Urinary bladder (tissue), 4 donors: ENCODE data around the gene UNC13B. TPM values are rescaled to one million over a fixed set of nuclear protein-coding genes. Genes with fewer than 3 reads are reported as not detected.
A peak's percentile ranks its signal among the peaks of the same experiment; 100 is the strongest.
"Not testable (repeated sequence)": the region's sequence is repeated elsewhere in the genome, so short reads cannot be mapped to it uniquely, and the experiment has no call there.

Source experiments
- DNase-seq: peaks from one replicate; pipeline ENCODE4 v3.0.0-alpha.2; 2015; ENCODE audit errors: extremely low spot score
- H3K27ac ChIP-seq: one replicate; pipeline ENCODE4 v1.5.1; 2013; ENCODE audit warnings: low read depth, mild to moderate bottlenecking, moderate library complexity
- H3K36me3 ChIP-seq: one replicate; pipeline ENCODE4 v1.6.1; 2013; ENCODE audit warnings: mild to moderate bottlenecking, moderate library complexity; ENCODE audit not compliant: insufficient read depth
- H3K4me1 ChIP-seq: one replicate; pipeline ENCODE4 v1.6.1; 2013; ENCODE audit warnings: mild to moderate bottlenecking, moderate library complexity; ENCODE audit not compliant: insufficient read depth
- H3K4me3 ChIP-seq: one replicate; pipeline ENCODE4 v1.5.1; 2013; ENCODE audit warnings: low read depth, low read length
- WGBS: extraction: QIAGEN DNeasy Blood & Tissue Kit; methylation state at CpG from one replicate; pipeline ENCODE4 v1.1.7; 2013; 5-methylcytosine and 5-hydroxymethylcytosine counted together
- polyA plus RNA-seq: library from polyadenylated mRNA; stranded (reverse); fragments of 200-250 nt; gene quantifications from one replicate; pipeline ENCODE4 v1.2.3, GENCODE V29; 2013
- total RNA-seq: library from RNA; depleted of rRNA; stranded (reverse); fragments of >200 nt; gene quantifications from one replicate; pipeline ENCODE4 v1.2.3, GENCODE V29; 2014
- donor health status: healthy with polysubstance abuse.
- donor health status: healthy.

Gene UNC13B
- total and polyA plus RNA-seq, 2 donors: 11.3 to 11.8 TPM

DNA sequence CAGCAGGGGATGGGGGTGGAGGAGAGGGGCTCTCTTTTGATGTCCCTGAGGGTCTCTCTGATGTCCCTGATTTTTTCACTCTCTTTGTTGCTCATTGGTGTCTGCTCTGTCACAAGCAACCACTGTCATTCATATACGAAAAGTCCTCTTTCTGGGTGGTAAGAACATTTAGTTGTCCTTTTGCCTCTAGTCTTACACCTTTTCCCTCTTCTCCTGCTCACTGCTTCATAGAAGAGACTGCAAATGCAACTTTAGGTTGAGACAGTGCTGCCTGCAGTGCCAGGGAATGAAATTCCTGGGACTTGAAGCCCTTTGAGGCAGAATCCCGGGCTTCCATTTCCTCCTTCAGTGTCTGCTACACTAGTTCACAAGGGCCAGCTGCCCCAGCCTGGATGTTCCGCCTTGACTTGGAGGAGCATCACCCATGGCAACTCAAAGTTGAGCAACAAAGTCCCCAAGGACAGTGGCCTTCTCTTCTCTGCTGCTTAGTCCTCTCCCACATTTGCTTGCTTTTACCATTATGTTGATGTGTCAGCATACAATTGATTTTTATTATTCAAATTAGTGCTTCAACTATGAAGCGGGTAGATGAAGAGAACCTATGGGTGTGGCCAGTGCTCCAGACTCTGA, 233.4 kb downstream of the UNC13B start:
- WGBS: 89% methylated on average over 4 of the region's 4 CpGs
- Histone ChIP-seq H3K27ac (no peak overlapping the region), H3K36me3 (no peaks in the 10 kb centered on the region), H3K4me3 (no peak overlapping the region), H3K4me1 (no peaks in the 10 kb centered on the region)
- DNase-seq: no peak

DNA sequence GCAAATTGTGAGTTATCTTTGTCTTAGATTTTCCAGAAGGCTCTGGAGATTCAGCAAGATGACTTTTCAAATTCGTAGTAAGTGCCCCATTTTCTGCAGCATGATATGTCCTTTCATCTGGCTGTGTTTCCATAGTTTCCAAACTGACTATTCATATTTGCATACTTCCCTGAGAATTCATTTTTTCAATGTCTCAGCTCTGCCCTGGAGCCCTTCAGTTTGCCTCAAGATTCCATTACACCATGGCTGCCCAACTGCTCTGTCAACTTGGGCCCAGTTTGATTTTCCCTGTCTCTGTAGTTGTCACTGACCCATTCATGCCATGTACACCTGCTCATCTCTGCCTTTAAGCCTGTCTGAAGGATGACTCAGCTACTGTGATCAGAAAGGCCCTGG, 233.9 kb downstream of the UNC13B start:
- DNase-seq: no peak
- no peak overlapping the region for H3K27ac ChIP-seq
- H3K4me1 ChIP-seq: no peaks in the 10 kb centered on the region
- no peak overlapping the region for H3K4me3 ChIP-seq
- no peaks in the 10 kb centered on the region for H3K36me3 ChIP-seq
- 81% methylated on average over 1 of the region's 1 CpG for WGBS

DNA sequence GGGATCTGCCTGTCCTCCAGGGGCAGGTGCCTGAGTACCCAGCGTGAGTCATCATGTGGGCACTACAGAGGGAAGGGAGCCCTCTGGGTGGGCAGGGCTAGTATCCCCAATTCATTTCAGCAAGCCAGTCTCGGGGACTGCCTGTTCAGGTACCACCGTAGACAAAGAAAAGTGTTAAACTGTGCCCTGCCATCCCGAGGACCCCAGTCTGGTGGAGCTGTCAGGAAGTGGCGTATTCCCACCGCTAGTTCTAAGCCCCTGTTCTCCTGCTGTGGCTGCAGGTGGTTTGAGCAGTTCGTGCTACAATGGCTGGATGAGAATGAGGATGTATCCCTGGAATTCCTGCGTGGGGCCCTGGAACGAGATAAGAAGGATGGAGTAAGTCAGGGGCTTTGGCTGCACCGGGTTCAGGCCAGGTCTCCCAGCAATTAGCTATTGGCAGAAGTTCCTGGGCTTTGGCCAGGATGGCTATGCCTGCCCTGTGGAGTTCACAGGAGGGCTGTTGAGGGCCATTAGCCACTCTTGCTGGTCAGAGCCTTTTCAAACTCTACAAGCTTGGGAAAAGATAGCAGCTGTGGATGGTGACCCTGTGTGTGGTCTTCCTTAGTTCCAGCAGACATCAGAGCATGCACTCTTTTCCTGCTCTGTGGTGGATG, 234.9 kb downstream of the UNC13B start:
- DNase-seq: no peak
- H3K4me1 ChIP-seq: no peaks in the 10 kb centered on the region
- no peak overlapping the region for H3K27ac ChIP-seq
- WGBS: 80% methylated on average over 10 of the region's 10 CpGs
- H3K36me3 ChIP-seq: no peaks in the 10 kb centered on the region
- no peak overlapping the region for H3K4me3 ChIP-seq

DNA sequence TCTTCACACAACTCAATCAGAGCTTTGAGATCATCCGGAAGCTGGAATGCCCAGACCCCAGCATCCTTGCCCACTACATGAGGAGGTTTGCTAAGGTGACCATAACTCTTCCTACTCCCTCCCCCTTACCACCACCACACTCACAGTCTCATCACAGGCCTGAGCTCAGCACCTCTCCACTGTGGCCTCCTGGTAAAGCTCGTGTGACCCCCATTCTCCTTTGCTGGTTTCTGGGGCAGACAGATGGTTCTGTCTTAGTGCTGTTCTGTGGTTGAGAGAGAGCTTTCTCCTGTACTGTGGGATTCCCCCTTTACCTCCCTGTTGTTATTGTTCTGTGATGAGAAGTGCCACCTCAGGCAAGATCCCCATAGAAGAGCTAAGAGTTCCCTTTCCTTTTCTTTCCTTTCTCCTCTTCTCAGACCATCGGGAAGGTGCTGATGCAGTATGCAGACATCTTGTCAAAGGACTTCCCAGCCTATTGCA, 235.4 kb downstream of the UNC13B start:
- no peak overlapping the region for H3K4me3 ChIP-seq
- H3K36me3 ChIP-seq: no peaks in the 10 kb centered on the region
- 91% methylated on average over 3 of the region's 3 CpGs for WGBS
- no peak overlapping the region for H3K27ac ChIP-seq
- no peak for DNase-seq
- H3K4me1 ChIP-seq: no peaks in the 10 kb centered on the region

DNA sequence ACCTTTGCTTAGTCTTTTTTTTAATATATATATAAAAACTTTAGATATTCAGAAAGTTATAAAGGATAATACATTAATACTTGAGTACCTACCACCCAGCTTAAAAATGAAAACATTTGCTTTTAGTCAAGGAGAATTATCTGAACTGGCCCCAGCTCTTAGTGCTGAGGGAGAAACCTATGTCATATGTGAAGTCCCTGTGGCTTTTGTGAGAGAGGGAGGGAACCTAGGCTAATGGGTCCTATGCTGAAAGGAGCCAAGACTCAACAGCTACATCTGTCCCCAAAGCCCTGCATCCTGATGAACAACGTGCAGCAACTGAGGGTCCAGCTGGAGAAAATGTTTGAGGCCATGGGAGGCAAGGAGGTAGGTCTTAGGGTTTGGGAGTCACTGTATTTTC, 236.1 kb downstream of the UNC13B start:
- no peak for DNase-seq
- H3K27ac ChIP-seq: no peak overlapping the region
- H3K4me1 ChIP-seq: no peaks in the 10 kb centered on the region
- H3K4me3 ChIP-seq: no peak overlapping the region
- H3K36me3 ChIP-seq: no peaks in the 10 kb centered on the region
- 78% methylated on average over 1 of the region's 1 CpG for WGBS

DNA sequence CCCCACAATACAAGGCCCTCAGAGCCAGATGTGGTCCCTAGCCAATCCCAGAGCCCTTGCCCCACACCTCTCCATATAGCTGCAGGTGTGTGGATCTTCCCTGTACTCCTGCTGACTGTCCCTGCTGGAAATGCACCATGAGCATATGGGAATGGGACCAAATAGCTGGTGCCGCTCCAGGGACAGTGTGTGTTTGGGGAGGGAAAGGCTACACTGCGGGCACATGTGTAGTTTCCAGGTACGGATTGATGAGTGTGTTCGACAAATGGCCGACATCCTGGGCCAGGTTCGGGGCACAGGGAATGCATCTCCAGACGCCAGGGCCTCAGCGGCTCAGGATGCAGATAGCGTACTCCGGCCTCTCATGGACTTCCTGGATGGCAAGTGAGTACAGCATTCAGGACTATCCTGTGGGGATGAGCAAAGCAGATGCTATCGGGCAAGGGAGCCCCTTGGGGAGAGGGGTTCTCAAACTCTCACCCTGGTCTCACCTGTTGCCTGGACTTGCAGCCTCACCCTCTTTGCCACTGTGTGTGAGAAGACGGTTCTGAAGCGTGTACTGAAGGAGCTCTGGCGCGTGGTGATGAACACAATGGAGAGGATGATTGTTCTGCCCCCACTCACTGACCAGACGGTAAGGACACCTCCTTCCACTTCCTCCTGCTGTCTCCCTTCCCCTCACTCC, 237.0 kb downstream of the UNC13B start:
- no peak for DNase-seq
- WGBS: 94% methylated on average over 16 of the region's 16 CpGs
- H3K4me3 ChIP-seq: no peak overlapping the region
- no peaks in the 10 kb centered on the region for H3K36me3 ChIP-seq
- H3K27ac ChIP-seq: no peak overlapping the region
- H3K4me1 ChIP-seq: no peaks in the 10 kb centered on the region

DNA sequence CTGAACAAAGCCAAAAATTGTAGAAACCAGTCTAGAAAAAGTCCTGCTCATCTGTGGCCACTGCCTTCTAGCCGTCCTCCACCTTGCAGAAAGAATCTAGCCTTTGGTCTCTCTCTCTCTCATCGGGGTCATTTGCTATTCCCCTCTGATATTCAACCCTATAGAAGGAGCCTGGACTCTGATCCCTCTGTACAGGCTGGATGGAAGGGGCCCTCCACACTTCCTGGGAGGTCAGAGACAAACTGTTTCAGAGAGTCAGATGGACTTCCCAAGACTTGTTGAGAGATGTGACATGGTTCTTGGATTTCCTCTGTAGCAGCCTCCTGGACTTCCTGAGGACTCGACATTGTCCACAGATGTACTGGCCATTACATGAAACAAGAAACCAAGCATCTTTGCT, 243.1 kb downstream of the UNC13B start:
- H3K4me1 ChIP-seq: no peaks in the 10 kb centered on the region
- H3K27ac ChIP-seq: no peak overlapping the region
- no peak overlapping the region for H3K4me3 ChIP-seq
- DNase-seq: no peak
- 94% methylated on average over 3 of the region's 3 CpGs for WGBS
- no peaks in the 10 kb centered on the region for H3K36me3 ChIP-seq

DNA sequence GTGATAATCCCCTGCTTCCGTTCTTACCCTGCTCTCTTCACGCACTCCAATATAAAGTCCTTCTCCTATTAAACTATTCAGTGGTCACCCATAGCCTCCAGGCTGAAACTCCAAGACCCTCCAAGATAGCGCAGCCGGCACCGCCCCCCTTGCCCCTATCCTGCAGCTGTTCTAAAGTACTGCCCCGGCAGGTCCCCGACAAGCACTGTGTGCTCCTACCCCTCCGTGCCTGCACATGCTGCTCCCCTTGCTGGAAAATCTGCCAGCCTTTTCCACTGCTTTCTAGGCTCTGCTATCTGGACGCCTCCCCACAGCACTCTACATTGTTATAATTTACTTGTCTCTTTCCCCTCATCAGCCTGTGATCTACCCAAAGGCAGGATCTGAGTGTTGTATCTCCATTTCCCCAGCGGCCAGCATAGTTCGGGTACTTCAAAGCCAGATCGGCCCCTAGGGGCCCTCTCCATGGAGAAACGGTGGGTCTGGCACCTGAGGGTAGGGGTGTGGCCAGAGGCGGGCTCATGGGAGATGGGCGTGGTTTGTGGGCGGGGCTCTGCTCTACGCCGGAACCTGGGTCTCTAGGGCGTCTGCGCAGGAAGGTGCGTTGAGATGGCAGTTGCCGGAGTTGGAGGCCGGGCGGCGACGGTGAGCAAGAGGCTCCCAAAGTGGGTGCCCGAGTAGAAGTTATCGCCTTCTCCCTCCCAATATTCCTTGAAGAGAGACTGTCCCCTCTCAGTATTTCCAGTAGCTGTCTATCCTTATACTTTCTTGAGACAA, 244.6 kb downstream of the UNC13B start:
- WGBS: 23% methylated on average over 28 of the region's 28 CpGs
- Histone ChIP-seq H3K36me3 (no peaks in the 10 kb centered on the region), H3K4me1 (no peaks in the 10 kb centered on the region)

DNA sequence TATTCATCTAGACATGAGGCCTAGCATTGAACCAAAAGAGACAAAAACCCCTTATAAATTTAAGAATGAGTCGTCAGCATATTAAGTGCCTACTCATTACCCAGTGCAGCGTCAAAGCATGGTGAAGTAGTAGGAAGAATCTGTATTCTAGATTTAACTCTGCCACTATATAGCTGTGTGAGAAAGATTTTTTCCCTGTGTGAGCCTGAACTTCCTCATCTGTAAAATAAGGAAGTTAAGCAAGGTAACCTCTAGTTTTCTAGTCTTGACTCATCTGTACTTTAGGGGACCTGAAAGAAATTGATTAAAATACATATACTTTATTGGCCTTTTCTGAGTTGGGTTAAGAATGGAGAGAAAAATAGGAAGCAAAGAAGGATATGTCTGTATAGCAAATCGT, 246.0 kb downstream of the UNC13B start:
- Histone ChIP-seq H3K4me1 (no peaks in the 10 kb centered on the region), H3K4me3 (no peak overlapping the region), H3K36me3 (no peaks in the 10 kb centered on the region), H3K27ac (no peak overlapping the region)
- no peak for DNase-seq
- 85% methylated on average over 3 of the region's 3 CpGs for WGBS

More for the DNA sequence above, 244.6 kb downstream of the UNC13B start:
- H3K4me3 ChIP-seq: no peak overlapping the region
- peak; percentile 14 for DNase-seq
- H3K27ac ChIP-seq: no peak overlapping the region

DNA sequence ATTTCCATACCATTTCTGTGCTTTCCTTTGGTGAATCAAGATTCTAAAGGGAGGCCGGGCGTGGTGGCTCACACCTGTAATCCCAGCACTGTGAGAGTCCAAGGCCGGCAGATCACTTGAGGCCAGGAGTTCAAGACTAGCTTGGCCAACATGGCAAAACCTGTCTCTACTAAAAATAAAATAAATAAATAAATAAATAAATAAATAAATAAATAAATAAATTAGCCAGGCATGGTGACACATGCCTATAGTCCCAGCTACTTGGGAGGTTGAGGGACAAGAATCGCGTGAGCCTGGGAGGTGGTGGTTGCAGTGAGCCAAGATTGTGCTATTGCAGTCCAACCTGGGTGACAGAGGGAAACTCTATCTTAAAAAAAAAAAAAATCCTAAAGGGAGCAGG, 247.6 kb downstream of the UNC13B start:
- not testable (repeated sequence) for H3K4me1 ChIP-seq, H3K27ac ChIP-seq, H3K36me3 ChIP-seq, H3K4me3 ChIP-seq, DNase-seq
- 97% methylated on average over 5 of the region's 5 CpGs for WGBS

DNA sequence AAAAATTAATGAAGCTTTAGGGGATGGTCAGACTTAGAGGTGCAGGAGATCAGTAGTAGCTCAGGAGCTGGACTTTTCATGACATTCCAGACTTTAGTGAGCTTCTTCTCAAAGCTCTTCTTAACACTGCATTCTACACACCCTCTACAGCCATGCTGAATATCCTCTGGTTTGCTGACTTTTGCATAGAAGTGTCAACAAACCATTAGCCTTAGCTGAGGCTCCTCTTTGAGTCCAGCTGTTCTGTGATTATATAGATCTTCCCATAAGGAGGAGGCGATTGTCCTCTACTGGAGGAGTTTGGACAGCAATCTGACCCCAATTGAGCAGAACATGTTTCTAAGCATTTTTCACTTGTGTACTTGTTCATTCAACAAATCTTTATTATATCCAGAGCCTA, 253.1 kb downstream of the UNC13B start:
- H3K27ac ChIP-seq: no peak overlapping the region
- no peak for DNase-seq
- H3K4me3 ChIP-seq: no peak overlapping the region
- 58% methylated on average over 1 of the region's 1 CpG for WGBS
- no peaks in the 10 kb centered on the region for H3K4me1 ChIP-seq
- no peaks in the 10 kb centered on the region for H3K36me3 ChIP-seq

DNA sequence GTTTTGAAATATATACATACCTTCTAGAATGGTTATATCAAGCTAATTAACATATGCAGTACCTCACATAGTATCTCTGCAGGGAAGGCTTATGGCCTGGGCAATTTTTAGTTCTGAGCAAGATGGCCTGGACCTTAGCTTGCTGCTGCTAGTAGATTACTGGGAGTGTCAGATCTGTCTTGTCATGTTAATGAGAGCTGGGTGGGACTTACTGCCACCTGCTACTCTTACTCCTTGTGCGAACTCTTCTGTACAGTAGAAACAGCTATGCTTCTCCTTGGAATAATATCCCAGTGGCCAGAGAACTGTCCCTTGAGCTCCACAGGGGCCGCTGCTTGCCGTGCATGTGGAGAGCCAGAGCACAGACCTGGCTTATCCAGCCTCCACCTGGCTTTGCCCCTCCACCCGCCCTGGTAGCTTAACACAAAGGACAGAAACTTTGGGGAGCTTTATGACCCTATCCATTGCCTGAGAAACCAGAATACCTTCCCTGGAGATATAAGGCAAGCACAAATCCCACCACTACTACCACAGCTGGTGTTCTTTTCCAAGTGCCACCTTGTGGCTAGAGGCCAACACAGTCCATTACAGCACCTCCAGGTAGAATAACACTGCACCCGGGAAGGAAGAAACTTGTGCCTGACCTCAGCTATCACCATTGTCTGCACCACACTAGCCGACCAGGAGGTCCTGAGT, 253.7 kb downstream of the UNC13B start:
- WGBS: 72% methylated on average over 6 of the region's 6 CpGs
- Histone ChIP-seq H3K4me3 (no peak overlapping the region), H3K4me1 (no peaks in the 10 kb centered on the region), H3K27ac (no peak overlapping the region), H3K36me3 (no peaks in the 10 kb centered on the region)
- DNase-seq: no peak

DNA sequence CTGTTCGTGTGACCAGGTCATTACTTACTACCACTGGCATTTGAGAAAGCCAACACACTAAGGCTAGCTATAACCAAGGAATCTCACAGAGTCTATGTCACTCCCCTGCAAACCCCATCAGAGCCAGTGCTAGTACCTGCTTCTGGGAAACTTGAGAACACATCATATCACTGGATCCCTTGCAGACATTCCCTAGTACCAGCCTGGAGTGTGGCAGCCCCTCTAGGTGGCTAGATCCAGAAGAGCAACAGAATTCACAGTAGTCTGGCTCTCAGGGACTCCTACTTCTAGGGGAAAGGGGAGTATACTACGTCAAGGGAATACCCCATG, 254.3 kb downstream of the UNC13B start:
- Histone ChIP-seq H3K27ac (no peak overlapping the region), H3K36me3 (no peaks in the 10 kb centered on the region), H3K4me1 (no peaks in the 10 kb centered on the region), H3K4me3 (no peak overlapping the region)
- DNase-seq: no peak
- 73% methylated on average over 2 of the region's 2 CpGs for WGBS
